ENCODE results near the gene LYRM1. TPM values are rescaled to one million over a fixed set of nuclear protein-coding genes. Genes with fewer than 3 reads are reported as not detected.

Gene LYRM1
- total and polyA plus RNA-seq, 7 donors, result 31.2 to 85.6 (median 43.7) TPM

- Histone ChIP-seq H3K27ac (peak overlapping the region; percentile 75 to 99 (median 97)), H3K4me3 (no peak overlapping the region), H3K4me1 (peaks cover 0 to 77% (median 65%) of the 10 kb centered on the region in 4 donors), H3K27me3 (no peaks in the 10 kb centered on the region), H3K36me3 (no peaks in the 10 kb centered on the region), H3K9me3 (no peaks in the 10 kb centered on the region)
- WGBS, 2 donors, result 51% methylated on average over 3 of the region's 3 CpGs
- TF ChIP-seq POLR2A (IDR thresholded peaks at IDR 0.05) (no peak), POLR2AphosphoS5 (IDR thresholded peaks at IDR 0.05) (peak in 2 of 4 donors; percentile 8 to 10)
- intact Hi-C loops (cut with DNase I), result loop anchor here (5.0 to 10.0 kb wide), 2 partner anchors 100 to 253 kb away; partner anchors contain the start of genes ERI2, LDAF1 and REXO5
- DNase-seq, result no peak
These were observed 4.0 kb downstream of the LYRM1 start for GRCh38 chr16:20904507-20905081.

DNA sequence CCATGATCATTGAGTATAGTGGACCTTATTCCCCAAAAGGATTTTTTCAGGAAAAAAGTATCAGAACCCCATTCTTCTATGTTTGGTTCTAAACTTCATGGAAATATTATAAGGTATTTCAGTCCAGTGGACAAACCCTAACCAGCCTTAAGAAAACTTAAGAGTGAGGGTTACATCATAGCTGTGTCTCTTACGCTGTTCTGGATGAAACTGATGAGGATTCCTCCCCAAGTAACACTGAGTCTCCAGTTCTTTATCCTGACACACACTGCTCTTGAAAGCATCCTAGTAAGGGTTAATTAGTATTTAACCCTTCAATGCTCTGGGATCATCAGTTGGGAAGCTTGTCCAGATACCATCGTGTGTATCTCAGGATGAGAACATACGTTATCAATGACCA lies 5.0 kb downstream of the LYRM1 start:
- intact Hi-C loops (cut with DNase I), result loop anchor here (10.0 kb wide), 1 partner anchor 101 kb away; the partner anchor contains the start of genes ERI2 and REXO5
- Histone ChIP-seq H3K36me3 (no peaks in the 10 kb centered on the region), H3K27ac (peak overlapping the region; percentile 75 to 99 (median 97)), H3K27me3 (no peaks in the 10 kb centered on the region), H3K4me3 (no peak overlapping the region), H3K4me1 (peaks cover 0 to 81% (median 65%) of the 10 kb centered on the region in 4 donors), H3K9me3 (no peaks in the 10 kb centered on the region)
- TF ChIP-seq, protein P1, sequence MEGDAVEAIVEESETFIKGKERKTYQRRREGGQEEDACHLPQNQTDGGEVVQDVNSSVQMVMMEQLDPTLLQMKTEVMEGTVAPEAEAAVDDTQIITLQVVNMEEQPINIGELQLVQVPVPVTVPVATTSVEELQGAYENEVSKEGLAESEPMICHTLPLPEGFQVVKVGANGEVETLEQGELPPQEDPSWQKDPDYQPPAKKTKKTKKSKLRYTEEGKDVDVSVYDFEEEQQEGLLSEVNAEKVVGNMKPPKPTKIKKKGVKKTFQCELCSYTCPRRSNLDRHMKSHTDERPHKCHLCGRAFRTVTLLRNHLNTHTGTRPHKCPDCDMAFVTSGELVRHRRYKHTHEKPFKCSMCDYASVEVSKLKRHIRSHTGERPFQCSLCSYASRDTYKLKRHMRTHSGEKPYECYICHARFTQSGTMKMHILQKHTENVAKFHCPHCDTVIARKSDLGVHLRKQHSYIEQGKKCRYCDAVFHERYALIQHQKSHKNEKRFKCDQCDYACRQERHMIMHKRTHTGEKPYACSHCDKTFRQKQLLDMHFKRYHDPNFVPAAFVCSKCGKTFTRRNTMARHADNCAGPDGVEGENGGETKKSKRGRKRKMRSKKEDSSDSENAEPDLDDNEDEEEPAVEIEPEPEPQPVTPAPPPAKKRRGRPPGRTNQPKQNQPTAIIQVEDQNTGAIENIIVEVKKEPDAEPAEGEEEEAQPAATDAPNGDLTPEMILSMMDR (IDR thresholded peaks at IDR 0.05), result no peak
- TF ChIP-seq POLR2A (IDR thresholded peaks at IDR 0.05), result no peak
- TF ChIP-seq EP300 (IDR thresholded peaks at IDR 0.05), result no peak
- TF ChIP-seq POLR2AphosphoS5 (IDR thresholded peaks at IDR 0.05), result no peak
- WGBS, 2 donors, result 81 to 89% methylated on average over 3 of the region's 3 CpGs
- DNase-seq, result no peak

- H3K9me3 ChIP-seq, result no peaks in the 10 kb centered on the region
- no peaks in the 10 kb centered on the region for H3K36me3 ChIP-seq
- H3K27me3 ChIP-seq, result no peaks in the 10 kb centered on the region
- no peak overlapping the region for H3K4me3 ChIP-seq
- peak overlapping the region; percentile 75 to 99 (median 97) for H3K27ac ChIP-seq
- intact Hi-C loops (cut with DNase I), result loop anchor here (10.0 kb wide), 1 partner anchor 102 kb away; the partner anchor contains the start of genes ERI2 and REXO5
- no peak for DNase-seq
- H3K4me1 ChIP-seq, result peaks cover 0 to 86% (median 64%) of the 10 kb centered on the region in 4 donors
- TF ChIP-seq, protein P1 (IDR thresholded peaks at IDR 0.05), result no peak
- no peak for TF ChIP-seq POLR2A (IDR thresholded peaks at IDR 0.05)
- peak in 3 of 4 donors; percentile 5 to 50 (median 11) for TF ChIP-seq POLR2AphosphoS5 (IDR thresholded peaks at IDR 0.05)
- peak in 1 of 4 donors; percentile 9 for TF ChIP-seq EP300 (IDR thresholded peaks at IDR 0.05)
- 73 to 86% methylated on average over 4 of the region's 4 CpGs for WGBS, 2 donors
These were observed 6.0 kb downstream of the LYRM1 start for GRCh38 chr16:20906341-20907255.

- Histone ChIP-seq H3K4me3 (no peak overlapping the region), H3K9me3 (no peaks in the 10 kb centered on the region), H3K27me3 (no peaks in the 10 kb centered on the region), H3K36me3 (no peaks in the 10 kb centered on the region), H3K4me1 (peaks cover 0 to 64% (median 30%) of the 10 kb centered on the region in 4 donors), H3K27ac (peak overlapping the region; percentile 51 to 98 (median 64))
- 36 to 44% methylated on average over 2 of the region's 2 CpGs for WGBS, 2 donors
- intact Hi-C loops (cut with DNase I), result loop anchor here (10.0 kb wide), 1 partner anchor 174 kb away; no protein-coding TSS in a partner anchor
- peak in 3 of 4 donors; percentile 39 to 79 (median 53) for TF ChIP-seq POLR2AphosphoS5 (IDR thresholded peaks at IDR 0.05)
- TF ChIP-seq, protein P1 (IDR thresholded peaks at IDR 0.05), result no peak
- peak in 1 of 4 donors; percentile 41 for TF ChIP-seq EP300 (IDR thresholded peaks at IDR 0.05)
- no peak for DNase-seq
These were observed 10.3 kb downstream of the LYRM1 start for GRCh38 chr16:20910781-20911321.
